Upper lobe of left lung (tissue), 6 donors: ENCODE measurements around the gene COG1. TPM values are rescaled to one million over a fixed set of nuclear protein-coding genes. Genes with fewer than 3 reads are reported as not detected.
A peak's percentile ranks its signal among the peaks of the same experiment; 100 is the strongest.
"Not testable (repeated sequence)": the region's sequence is repeated elsewhere in the genome, so short reads cannot be mapped to it uniquely, and the experiment has no call there.

ENCODE experiments used
- ATAC-seq, 2 donors: fragments of 200-7000 bp; cut with Tn5 transposase; one replicate each; pipeline ENCODE4 v1.9.1; 2022; ENCODE audit warnings: mild to moderate bottlenecking in 2 of 2, moderate library complexity in 2 of 2; ENCODE audit not compliant: low FRiP score in 2 of 2
- DNase-seq, 2 donors: peaks; one replicate each; pipeline ENCODE4 v3.0.0-alpha.2; 2019 to 2020
- H3K27ac ChIP-seq, 4 donors: fragments of 200-600 bp; sonication (generic); one replicate each; pipeline ENCODE4 v1.5.1; 2016 to 2019
- H3K27me3 ChIP-seq, 4 donors: fragments of 200-600 bp; sonication (generic); one replicate each; pipeline ENCODE4 v1.5.1; 2017 to 2019
- H3K36me3 ChIP-seq, 4 donors: fragments of 200-600 bp; sonication (generic); one replicate each; pipeline ENCODE4 v1.5.1; 2016 to 2019
- H3K4me1 ChIP-seq, 4 donors: fragments of 200-600 bp; sonication (generic); one replicate each; pipeline ENCODE4 v1.5.1; 2018 to 2019
- H3K4me3 ChIP-seq, 4 donors: fragments of 200-600 bp; sonication (generic); one replicate each; pipeline ENCODE4 v1.5.1; 2017 to 2019; ENCODE audit warnings: mild to moderate bottlenecking in 2 of 4, moderate library complexity in 1 of 4
- H3K9me3 ChIP-seq, 4 donors: fragments of 200-600 bp; sonication (generic); one replicate each; pipeline ENCODE4 v1.5.1; 2018 to 2019
- CTCF ChIP-seq, 6 experiments: fragments of 450-650 bp in 4 of 6; fragments of 200-600 bp in 2 of 6; sonication (generic) in 2 of 6; IDR thresholded peaks; one replicate each; pipeline ENCODE4 v1.5.1; 2016 to 2019; ENCODE audit warnings: antibody characterized with exemption in 6 of 6
- EP300 ChIP-seq, 4 donors: sonication (generic); formaldehyde crosslinking; IDR thresholded peaks; one replicate each; pipeline ENCODE4 v1.5.1; 2017; ENCODE audit warnings: antibody characterized with exemption in 4 of 4, control low read depth in 2 of 4
- POLR2A ChIP-seq, 4 donors: fragments of 450-650 bp; IDR thresholded peaks; one replicate each; pipeline ENCODE4 v1.5.1; 2016 to 2017; ENCODE audit warnings: antibody characterized with exemption in 4 of 4, mild to moderate bottlenecking in 2 of 4
- POLR2AphosphoS5 ChIP-seq, 2 donors: sonication (generic); formaldehyde crosslinking; IDR thresholded peaks; one replicate each; pipeline ENCODE4 v1.5.1; 2017; ENCODE audit warnings: antibody characterized with exemption in 2 of 2
- WGBS, 2 donors: methylation state at CpG; one replicate each; pipeline ENCODE4 v1.1.5; 2017 to 2018; 5-methylcytosine and 5-hydroxymethylcytosine counted together
- total RNA-seq, 6 donors: library from RNA; depleted of rRNA in 4 of 6; stranded (reverse); fragments of >200 nt in 4 of 6; gene quantifications; one replicate each; pipeline versions ENCODE4 v1.1.0 to v1.2.1, GENCODE V29; 2016 to 2021
- donor health status: DM: no; HTN: no; CAD: no; lungs with moderate emphysema.
- donor health status: DM: no; HTN: yes; CAD: no; lungs with severe emphysema.

COG1 gene, protein sequence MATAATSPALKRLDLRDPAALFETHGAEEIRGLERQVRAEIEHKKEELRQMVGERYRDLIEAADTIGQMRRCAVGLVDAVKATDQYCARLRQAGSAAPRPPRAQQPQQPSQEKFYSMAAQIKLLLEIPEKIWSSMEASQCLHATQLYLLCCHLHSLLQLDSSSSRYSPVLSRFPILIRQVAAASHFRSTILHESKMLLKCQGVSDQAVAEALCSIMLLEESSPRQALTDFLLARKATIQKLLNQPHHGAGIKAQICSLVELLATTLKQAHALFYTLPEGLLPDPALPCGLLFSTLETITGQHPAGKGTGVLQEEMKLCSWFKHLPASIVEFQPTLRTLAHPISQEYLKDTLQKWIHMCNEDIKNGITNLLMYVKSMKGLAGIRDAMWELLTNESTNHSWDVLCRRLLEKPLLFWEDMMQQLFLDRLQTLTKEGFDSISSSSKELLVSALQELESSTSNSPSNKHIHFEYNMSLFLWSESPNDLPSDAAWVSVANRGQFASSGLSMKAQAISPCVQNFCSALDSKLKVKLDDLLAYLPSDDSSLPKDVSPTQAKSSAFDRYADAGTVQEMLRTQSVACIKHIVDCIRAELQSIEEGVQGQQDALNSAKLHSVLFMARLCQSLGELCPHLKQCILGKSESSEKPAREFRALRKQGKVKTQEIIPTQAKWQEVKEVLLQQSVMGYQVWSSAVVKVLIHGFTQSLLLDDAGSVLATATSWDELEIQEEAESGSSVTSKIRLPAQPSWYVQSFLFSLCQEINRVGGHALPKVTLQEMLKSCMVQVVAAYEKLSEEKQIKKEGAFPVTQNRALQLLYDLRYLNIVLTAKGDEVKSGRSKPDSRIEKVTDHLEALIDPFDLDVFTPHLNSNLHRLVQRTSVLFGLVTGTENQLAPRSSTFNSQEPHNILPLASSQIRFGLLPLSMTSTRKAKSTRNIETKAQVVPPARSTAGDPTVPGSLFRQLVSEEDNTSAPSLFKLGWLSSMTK
- total RNA-seq: 10 to 100 TPM; 27.7 to 75.4 (median 32.5) TPM

GRCh38 chr17:73192894-73193701 is at the start of gene COG1:
TSS of gene COG1 (plus strand) at chr17:73193055. CDS start at chr17:73193070, 15 bp downstream.
- TF ChIP-seq EP300 (IDR thresholded peaks at IDR 0.05): no peak
- TF ChIP-seq CTCF (IDR thresholded peaks at IDR 0.05): peak in 1 of 6 experiments; percentile 12
- peak; percentile 43 to 60 for TF ChIP-seq POLR2AphosphoS5 (IDR thresholded peaks at IDR 0.05)
- peak in 2 of 4 donors; percentile 32 to 69 for TF ChIP-seq POLR2A (IDR thresholded peaks at IDR 0.05)
- peak within 1 kb of the TSS; percentile 81 to 97 (median 90) for H3K4me3 ChIP-seq
- no peaks in the 10 kb centered on the region for H3K27me3 ChIP-seq
- DNase-seq (peak; percentile 87 to 96), ATAC-seq (peak; percentile 90 to 93)
- peaks cover 0 to 18% (median 17%) of the 10 kb centered on the region in 4 donors for H3K36me3 ChIP-seq
- peak within 1 kb of the TSS; percentile 81 to 90 (median 87) for H3K27ac ChIP-seq
- no peaks in the 10 kb centered on the region for H3K9me3 ChIP-seq
- WGBS, 2 donors: 0 to 1% methylated on average over 8 to 9 of the region's 84 CpGs
- H3K4me1 ChIP-seq: peaks cover 10 to 25% (median 17%) of the 10 kb centered on the region in 4 donors

GRCh38 chr17:73144209-73144608 is 48.6 kb upstream of the COG1 start:
- DNase-seq, H3K9me3 ChIP-seq, ATAC-seq, H3K36me3 ChIP-seq, H3K27me3 ChIP-seq, H3K4me3 ChIP-seq: not testable (repeated sequence)
- H3K4me1 ChIP-seq: peaks cover 0 to 11% (median 2%) of the 10 kb centered on the region in 4 donors
- WGBS, 2 donors: 88 to 93% methylated on average over 3 of the region's 3 CpGs
- peak overlapping the region in 2 of 4 donors; percentile 40 to 65 for H3K27ac ChIP-seq

DNA sequence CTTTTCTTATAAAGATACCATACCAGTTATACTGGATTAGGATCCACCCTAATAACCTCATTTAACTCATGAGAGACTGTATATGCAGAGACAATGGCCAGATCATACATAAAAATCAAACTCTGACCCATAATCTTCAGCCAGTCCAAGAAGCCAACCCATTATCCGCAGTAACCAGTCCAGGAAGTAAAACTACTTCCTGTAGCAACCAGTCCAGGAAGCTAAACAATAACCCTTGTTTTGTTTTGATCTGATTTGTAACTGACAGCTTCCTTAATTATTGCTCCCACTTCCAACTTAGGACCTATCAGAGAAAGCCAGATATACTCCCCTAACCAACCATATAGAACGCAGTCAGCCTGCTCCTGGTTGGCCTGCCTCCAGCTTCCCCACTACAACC is 47.2 kb upstream of the COG1 start:
- DNase-seq (no peak), ATAC-seq (no peak)
- Histone ChIP-seq H3K36me3 (no peaks in the 10 kb centered on the region), H3K4me1 (peaks cover 0 to 11% (median 2%) of the 10 kb centered on the region in 4 donors), H3K27me3 (no peaks in the 10 kb centered on the region), H3K27ac (no peak overlapping the region), H3K9me3 (peaks cover 0 to 8% (median 3%) of the 10 kb centered on the region in 4 donors), H3K4me3 (no peak overlapping the region)
- WGBS, 2 donors: 68 to 69% methylated on average over 2 of the region's 2 CpGs
- no peak for TF ChIP-seq CTCF (IDR thresholded peaks at IDR 0.05)
- TF ChIP-seq POLR2AphosphoS5 (IDR thresholded peaks at IDR 0.05): no peak
- no peak for TF ChIP-seq POLR2A (IDR thresholded peaks at IDR 0.05)
- TF ChIP-seq EP300 (IDR thresholded peaks at IDR 0.05): no peak

DNA sequence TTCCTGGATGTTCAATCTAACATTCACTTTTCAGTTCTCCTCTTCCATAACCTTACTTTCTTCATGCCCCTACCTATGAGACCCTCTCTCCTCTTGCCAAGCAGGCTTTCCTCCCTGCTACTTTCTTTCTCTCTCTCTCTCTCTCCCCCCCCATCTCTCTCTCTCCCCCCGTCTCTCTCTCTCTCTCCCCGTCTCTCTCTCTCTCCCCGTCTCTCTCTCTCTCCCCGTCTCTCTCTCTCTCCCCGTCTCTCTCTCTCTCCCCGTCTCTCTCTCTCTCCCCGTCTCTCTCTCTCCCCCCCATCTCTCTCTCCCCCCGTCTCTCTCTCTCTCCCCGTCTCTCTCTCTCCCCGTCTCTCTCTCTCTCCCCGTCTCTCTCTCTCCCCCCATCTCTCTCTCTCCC is 45.1 kb upstream of the COG1 start:
- H3K4me3 ChIP-seq, DNase-seq, H3K27me3 ChIP-seq, H3K9me3 ChIP-seq, H3K27ac ChIP-seq, H3K36me3 ChIP-seq, ATAC-seq: not testable (repeated sequence)
- WGBS, 2 donors: 82% methylated on average over 8 of the region's 11 CpGs; no CpG with 5 or more reads in 1 of the 2 donors
- H3K4me1 ChIP-seq: peaks cover 0 to 11% (median 2%) of the 10 kb centered on the region in 4 donors

DNA sequence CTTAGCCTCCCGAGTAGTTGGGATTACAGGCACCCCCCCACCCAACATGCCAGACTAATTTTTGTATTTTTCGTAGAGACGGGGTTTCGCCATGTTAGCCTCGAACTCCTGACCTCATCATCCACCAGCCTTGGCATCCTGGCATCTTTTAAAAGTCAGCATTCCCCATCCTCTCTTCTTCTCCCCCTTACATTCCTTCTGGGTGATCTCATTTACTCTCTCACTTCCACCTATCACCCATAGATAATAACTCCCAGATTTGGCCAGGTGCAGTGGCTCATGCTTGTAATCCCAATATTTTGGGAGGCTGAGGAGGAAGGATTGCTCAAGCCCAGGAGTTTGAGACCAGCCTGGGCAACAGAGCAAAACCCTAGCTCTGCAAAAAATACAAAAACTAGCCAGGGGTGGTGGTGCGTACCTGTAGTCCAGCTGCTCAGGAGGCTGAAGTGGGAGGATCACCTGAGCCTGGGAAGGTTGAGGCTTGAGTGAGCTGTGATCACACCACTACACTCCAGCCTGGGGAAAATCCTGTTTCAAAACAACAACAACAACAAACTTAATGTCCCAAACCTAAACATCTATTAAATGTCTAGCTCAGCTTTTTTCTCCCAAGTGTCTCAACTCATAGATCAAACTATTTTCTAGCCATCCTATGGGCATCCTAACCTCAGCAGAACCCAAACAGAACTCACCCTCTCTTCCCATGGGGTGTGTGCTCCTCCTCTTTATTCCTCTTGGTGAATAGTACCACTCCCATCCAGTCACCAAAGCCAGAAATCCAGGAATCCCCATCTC is 44.1 kb upstream of the COG1 start:
- peaks cover 0 to 8% (median 3%) of the 10 kb centered on the region in 4 donors for H3K9me3 ChIP-seq
- 72 to 76% methylated on average over 6 of the region's 6 CpGs for WGBS, 2 donors
- H3K27me3 ChIP-seq: no peaks in the 10 kb centered on the region
- no peak for TF ChIP-seq POLR2AphosphoS5 (IDR thresholded peaks at IDR 0.05)
- no peak for TF ChIP-seq CTCF (IDR thresholded peaks at IDR 0.05)
- no peak for TF ChIP-seq EP300 (IDR thresholded peaks at IDR 0.05)
- TF ChIP-seq POLR2A (IDR thresholded peaks at IDR 0.05): no peak
- DNase-seq (no peak), ATAC-seq (no peak)
- no peaks in the 10 kb centered on the region for H3K36me3 ChIP-seq
- no peak overlapping the region for H3K27ac ChIP-seq
- H3K4me1 ChIP-seq: peaks cover 0 to 2% (median 0%) of the 10 kb centered on the region in 4 donors
- H3K4me3 ChIP-seq: no peak overlapping the region

GRCh38 chr17:73150622-73151300 is 42.1 kb upstream of the COG1 start:
- not testable (repeated sequence) for ATAC-seq, H3K27me3 ChIP-seq, DNase-seq, H3K4me3 ChIP-seq, H3K27ac ChIP-seq, H3K4me1 ChIP-seq, H3K36me3 ChIP-seq, H3K9me3 ChIP-seq
- WGBS, 2 donors: 74 to 81% methylated on average over 14 of the region's 14 CpGs
